ENCODE data around the gene SEC14L1. TPM values are rescaled to one million over a fixed set of nuclear protein-coding genes. Genes with fewer than 3 reads are reported as not detected.

SEC14L1 gene
- total and polyA plus RNA-seq, 2 of the 8 experiments (the other 6 are each of a cell fraction or from before 2014, with no cell fraction given), result 27.2 to 74.4 TPM

DNA sequence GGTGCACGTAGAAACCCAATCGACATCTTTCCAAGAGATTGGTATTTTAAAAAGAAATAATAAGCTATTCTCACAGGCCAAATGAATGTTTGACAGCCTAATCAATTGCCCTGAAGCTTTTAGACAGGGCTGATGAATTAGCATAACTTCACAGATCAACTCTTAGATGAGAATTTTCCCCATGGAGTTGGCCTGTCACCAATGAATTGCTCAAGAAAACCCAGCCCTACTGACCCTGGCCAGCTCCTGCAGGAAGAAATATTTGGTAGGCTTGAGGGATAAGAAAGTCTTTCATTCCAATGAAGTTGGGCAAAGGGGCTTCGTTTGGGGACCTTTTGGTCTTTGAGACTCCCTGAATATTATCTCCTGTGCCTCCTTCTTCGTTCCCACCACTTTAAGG is 23.4 kb upstream of the SEC14L1 start:
- no peaks in the 10 kb centered on the region for H3K23me2 ChIP-seq (ENCODE audit: low read depth, low read length)
- no peak for DNase-seq (ENCODE audit: low read depth in 1 of 2, low spot score in 2 of 2)
- TF ChIP-seq, protein P1, sequence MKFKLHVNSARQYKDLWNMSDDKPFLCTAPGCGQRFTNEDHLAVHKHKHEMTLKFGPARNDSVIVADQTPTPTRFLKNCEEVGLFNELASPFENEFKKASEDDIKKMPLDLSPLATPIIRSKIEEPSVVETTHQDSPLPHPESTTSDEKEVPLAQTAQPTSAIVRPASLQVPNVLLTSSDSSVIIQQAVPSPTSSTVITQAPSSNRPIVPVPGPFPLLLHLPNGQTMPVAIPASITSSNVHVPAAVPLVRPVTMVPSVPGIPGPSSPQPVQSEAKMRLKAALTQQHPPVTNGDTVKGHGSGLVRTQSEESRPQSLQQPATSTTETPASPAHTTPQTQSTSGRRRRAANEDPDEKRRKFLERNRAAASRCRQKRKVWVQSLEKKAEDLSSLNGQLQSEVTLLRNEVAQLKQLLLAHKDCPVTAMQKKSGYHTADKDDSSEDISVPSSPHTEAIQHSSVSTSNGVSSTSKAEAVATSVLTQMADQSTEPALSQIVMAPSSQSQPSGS (IDR thresholded peaks at IDR 0.05; ENCODE audit: low read length), result no peak
- TF ChIP-seq SIX5 (IDR thresholded peaks at IDR 0.05; ENCODE audit: low read depth, low read length), result no peak
- TF ChIP-seq, protein P2, sequence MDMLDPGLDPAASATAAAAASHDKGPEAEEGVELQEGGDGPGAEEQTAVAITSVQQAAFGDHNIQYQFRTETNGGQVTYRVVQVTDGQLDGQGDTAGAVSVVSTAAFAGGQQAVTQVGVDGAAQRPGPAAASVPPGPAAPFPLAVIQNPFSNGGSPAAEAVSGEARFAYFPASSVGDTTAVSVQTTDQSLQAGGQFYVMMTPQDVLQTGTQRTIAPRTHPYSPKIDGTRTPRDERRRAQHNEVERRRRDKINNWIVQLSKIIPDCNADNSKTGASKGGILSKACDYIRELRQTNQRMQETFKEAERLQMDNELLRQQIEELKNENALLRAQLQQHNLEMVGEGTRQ (IDR thresholded peaks at IDR 0.05; ENCODE audit: low read length), result no peak
- no peak for TF ChIP-seq CHD1 (IDR thresholded peaks at IDR 0.05; ENCODE audit: low read depth, low read length)
- TF ChIP-seq JUN (IDR thresholded peaks at IDR 0.05; ENCODE audit: low read depth, low read length), result no peak
- TF ChIP-seq MAFK (IDR thresholded peaks at IDR 0.05; ENCODE audit: low read depth, low read length), result no peak
- no peak for TF ChIP-seq POLR2AphosphoS5 (IDR thresholded peaks at IDR 0.05; ENCODE audit: low read depth, low read length)
- no peak for TF ChIP-seq HDAC6 (IDR thresholded peaks at IDR 0.05; ENCODE audit: low read depth, low read length)
- no peak for TF ChIP-seq RXRA (IDR thresholded peaks at IDR 0.05; ENCODE audit: insufficient read depth, low read depth, low read length)
- TF ChIP-seq CREB1 (IDR thresholded peaks at IDR 0.05), result no peak
- H3K9ac ChIP-seq (replicated peaks in 1 of 4; ENCODE audit: extremely low read depth in 1 of 4, low read depth in 3 of 4, low read length in 3 of 4), result no peak overlapping the region
- no peak overlapping the region for H2AK5ac ChIP-seq (ENCODE audit: low read depth, low read length)
- H3K9me3 ChIP-seq (ENCODE audit: insufficient read depth in 2 of 2, low read depth in 1 of 2, low read length in 1 of 2), result no peaks in the 10 kb centered on the region
- no peak overlapping the region for H3K4me2 ChIP-seq (ENCODE audit: insufficient read depth in 1 of 2, low read depth in 2 of 2, low read length in 2 of 2)
- no peak overlapping the region for H3K23ac ChIP-seq (ENCODE audit: insufficient read length)
- no peaks in the 10 kb centered on the region; a peak in 1 of 7 replicates for H3K27me3 ChIP-seq (replicated peaks in 1 of 4; ENCODE audit: control insufficient read depth in 3 of 4, extremely low read depth in 1 of 4, insufficient read depth in 3 of 4, low read length in 3 of 4)
- no peak overlapping the region for H2AFZ ChIP-seq (ENCODE audit: low read length)
- no peak overlapping the region for H3K4ac ChIP-seq (replicated peaks; ENCODE audit: insufficient read length, low read depth, low read length)
- no peak overlapping the region for H3K56ac ChIP-seq (replicated peaks; ENCODE audit: insufficient read length, low read depth, low read length)
- FAIRE-seq, result no peak
- no peak overlapping the region for H3K4me3 ChIP-seq (ENCODE audit: extremely low read depth in 1 of 4, insufficient read depth in 2 of 4, low read depth in 3 of 4, low read length in 4 of 4)
- H4K20me1 ChIP-seq (replicated peaks in 1 of 2; ENCODE audit: control insufficient read depth in 1 of 2, insufficient read depth in 2 of 2, low read length in 2 of 2), result no peaks in the 10 kb centered on the region
- ChIA-PET POLR2A (ENCODE audit: partially characterized antibody) (interaction anchor here (4.0 kb wide), 1 partner anchor 12 kb away, joined by 23 read pairs; no protein-coding TSS in a partner anchor), CTCF (ENCODE audit: partially characterized antibody) (interaction anchor here (0.9 to 1.2 kb wide), 3 partner anchors 9 to 63 kb away, joined by 3 to 4 read pairs (median 4); no protein-coding TSS in a partner anchor)
- no peak overlapping the region for H3K27ac ChIP-seq (ENCODE audit: low read depth, low read length)
- H2BK20ac ChIP-seq (ENCODE audit: low read length), result no peak overlapping the region
- no peaks in the 10 kb centered on the region for H3K79me2 ChIP-seq (ENCODE audit: control insufficient read depth in 1 of 2, insufficient read depth in 2 of 2, low read length in 2 of 2)
- no peak overlapping the region for H3K18ac ChIP-seq (ENCODE audit: extremely low read depth, low read length)
- no peak overlapping the region for H2BK15ac ChIP-seq (ENCODE audit: low read length)
- H2BK5ac ChIP-seq (ENCODE audit: low read depth, low read length), result no peak overlapping the region
- H2BK120ac ChIP-seq (replicated peaks; ENCODE audit: low read depth, low read length), result no peak overlapping the region
- no peaks in the 10 kb centered on the region for H3K79me1 ChIP-seq (ENCODE audit: low read depth, low read length)
- no peak overlapping the region for H2BK12ac ChIP-seq (ENCODE audit: low read depth, low read length)
- no peaks in the 10 kb centered on the region for H3K36me3 ChIP-seq (ENCODE audit: control insufficient read depth in 2 of 4, insufficient read depth in 4 of 4, low read length in 3 of 4)
- H3K4me1 ChIP-seq (replicated peaks in 1 of 4; ENCODE audit: control insufficient read depth in 3 of 4, insufficient read depth in 4 of 4, low read length in 3 of 4), result no peaks in the 10 kb centered on the region
- 90% methylated on average over 4 of the region's 4 CpGs; no CpG with 5 or more reads in 1 of the 2 experiments for WGBS, 2 experiments (ENCODE audit: extremely low coverage in 1 of 2, insufficient coverage in 1 of 2, insufficient read length in 1 of 2, insufficient replicate concordance in 2 of 2, low coverage in 1 of 2, low lambda C conversion rate in 2 of 2, missing lambda C conversion rate in 1 of 2)
- H4K5ac ChIP-seq (ENCODE audit: insufficient read length, low read depth, low read length), result no peak overlapping the region
- H4K8ac ChIP-seq (ENCODE audit: extremely low read depth, insufficient read depth, low read length), result no peak overlapping the region
- no peak overlapping the region for H4K91ac ChIP-seq (replicated peaks; ENCODE audit: insufficient read length, low read length)
- no peak overlapping the region for H3K14ac ChIP-seq (ENCODE audit: insufficient read length)
